Globus pallidus (tissue), 1 donor: Measurements from ENCODE around the gene C8A.

Source experiments
- DNase-seq: peaks from one replicate; pipeline ENCODE4 v3.0.0-alpha.2; 2015; ENCODE audit warnings: low spot score

C8A gene

GRCh38 chr1:56894014-56894413 lies 39.4 kb downstream of the C8A start:
- no peak for DNase-seq

DNA sequence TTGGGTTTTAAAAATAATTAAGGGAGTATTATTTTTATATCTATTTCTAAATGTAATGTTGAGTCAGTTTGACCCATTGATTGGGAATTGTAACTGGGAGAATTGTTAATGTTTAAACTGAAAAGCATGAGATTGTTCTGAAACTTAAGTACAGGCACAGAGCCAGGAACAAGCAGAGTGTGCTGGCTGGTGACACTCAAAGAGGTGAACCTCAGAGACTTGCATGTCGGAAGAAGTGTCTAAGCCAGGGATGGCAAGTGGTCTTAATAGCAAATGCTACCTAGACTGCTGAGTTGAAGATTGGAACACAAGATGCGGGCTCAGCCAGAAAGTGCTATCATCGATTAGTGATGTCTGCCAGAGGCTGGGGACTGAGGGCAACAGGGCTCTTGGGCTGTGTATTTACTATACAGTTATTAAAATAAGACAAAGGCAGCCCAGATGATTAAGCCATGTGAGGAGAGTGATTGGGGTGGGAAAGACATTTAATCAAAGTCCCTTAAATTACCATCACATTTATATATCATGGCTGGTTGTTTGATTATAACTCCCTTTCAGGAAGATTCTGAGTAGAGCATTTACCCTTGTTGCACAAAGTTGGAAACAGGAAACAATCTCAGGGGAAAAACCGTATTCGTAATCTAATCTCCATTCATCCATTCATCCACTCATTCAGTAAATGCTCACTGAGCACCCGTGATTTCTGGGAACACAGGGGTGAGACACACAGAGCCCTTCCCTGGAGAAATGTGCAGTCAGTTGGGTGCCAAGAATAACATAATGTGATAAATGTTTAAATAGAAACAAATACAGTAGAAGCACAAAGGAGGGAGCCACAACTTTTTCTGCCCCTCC lies 42.8 kb downstream of the C8A start:
- no peak for DNase-seq

- no peak for DNase-seq
Observed at GRCh38 chr1:56898005-56898373, 43.4 kb downstream of the C8A start.

- DNase-seq, result no peak
Observed at GRCh38 chr1:56898879-56899278, 44.3 kb downstream of the C8A start.

GRCh38 chr1:56901716-56902115 lies 47.1 kb downstream of the C8A start:
- no peak for DNase-seq

GRCh38 chr1:56903778-56904177 lies 49.2 kb downstream of the C8A start:
- no peak for DNase-seq

DNA sequence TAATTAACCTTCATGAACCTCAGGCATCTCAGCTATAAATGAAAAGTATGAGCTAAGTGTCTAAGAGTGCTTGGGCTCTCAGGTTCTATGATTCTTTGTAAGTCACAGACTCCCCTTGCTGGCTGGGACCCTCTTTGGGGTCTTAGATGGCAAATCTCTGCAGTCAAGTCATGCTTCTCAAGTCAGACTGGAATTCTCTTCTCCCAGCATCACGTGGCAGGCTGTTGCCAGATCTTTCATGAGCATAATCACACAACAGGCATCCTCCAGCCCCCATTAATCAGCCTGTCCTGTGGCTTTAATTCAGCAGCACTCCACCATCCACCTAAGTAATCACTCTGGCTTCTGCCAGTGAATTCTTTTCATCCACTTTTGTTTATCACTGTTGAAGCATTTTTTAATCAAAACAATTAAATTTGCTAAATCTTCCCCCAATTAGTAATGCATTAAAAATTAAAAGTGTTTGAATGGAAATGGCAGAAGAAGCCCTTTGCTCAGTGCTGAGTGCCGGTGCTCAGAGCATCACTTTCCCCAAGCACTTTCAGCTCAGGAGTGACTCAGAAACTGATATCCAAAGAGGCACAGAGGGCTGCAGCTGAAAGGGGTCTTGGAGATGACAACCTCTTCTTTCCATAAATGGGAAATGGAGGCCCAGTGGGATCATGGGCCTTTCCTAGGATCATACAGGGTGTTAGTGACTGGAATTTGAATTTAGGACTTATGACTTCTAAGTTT lies 50.2 kb downstream of the C8A start:
- DNase-seq, result no peak

DNA sequence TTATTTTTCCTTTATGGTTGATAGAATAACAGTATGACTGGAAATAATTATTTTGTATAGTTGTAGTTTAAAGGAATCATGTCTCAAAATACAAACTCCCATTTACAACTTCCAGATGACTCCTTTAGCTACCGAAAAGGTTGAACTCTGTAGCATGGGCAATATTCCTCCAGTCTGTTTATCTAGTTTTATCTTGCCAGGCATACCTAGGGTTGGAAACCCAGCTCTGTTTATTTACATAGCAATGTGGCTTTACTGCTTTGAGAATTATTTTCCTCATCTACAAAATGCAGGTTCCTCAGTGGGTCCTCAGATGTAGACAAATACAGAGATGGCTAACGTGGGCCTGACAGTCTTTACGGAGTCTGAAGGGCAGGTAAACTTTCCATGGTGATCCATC lies 51.1 kb downstream of the C8A start:
- no peak for DNase-seq

GRCh38 chr1:56908619-56909221 lies 54.1 kb downstream of the C8A start:
- no peak for DNase-seq

- DNase-seq, result no peak
Observed at GRCh38 chr1:56910441-56910985, 55.9 kb downstream of the C8A start.

DNA sequence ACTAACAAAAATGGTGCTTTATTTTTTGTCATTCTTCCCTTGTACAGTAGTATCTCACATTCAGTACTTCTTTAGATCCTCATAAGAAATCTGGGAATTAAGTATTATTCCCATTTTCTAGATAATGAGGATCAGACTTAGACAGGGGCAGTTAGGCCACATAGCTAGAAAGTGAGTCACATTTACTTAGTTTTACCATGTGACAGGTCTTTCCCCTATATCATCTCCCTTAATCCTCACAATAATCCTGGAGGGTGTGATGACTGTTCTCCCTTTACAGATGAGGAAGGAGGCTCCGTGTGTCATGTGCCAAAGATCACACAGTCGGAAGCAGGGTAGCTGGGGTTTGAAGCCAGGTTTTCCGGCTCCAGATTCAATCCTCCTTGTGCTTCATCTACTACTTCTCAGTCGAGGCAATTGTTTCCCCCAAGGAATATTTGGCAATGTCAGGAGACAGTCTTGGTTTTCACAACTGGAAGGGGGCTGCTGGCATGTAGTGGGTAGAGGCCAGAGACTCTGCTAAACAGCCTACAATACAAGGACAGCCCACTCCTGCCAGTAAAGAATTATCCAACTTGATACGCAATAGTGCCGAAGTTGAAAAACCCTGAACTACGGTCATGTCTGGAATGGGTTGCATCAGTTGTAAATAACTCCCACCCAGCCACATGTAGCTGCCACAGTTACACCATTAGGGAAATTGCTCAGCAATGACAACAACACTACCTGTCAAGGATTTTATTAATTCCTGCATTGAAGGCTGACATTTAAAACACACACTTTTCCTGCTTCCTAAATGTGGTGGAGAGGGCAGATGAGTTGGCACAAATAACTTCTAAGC lies 56.7 kb downstream of the C8A start:
- no peak for DNase-seq

- no peak for DNase-seq
Observed at GRCh38 chr1:56912325-56912724, 57.7 kb downstream of the C8A start.

GRCh38 chr1:56915960-56916359 lies 61.4 kb downstream of the C8A start:
- no peak for DNase-seq

GRCh38 chr1:56916630-56917029 lies 62.0 kb downstream of the C8A start:
- no peak for DNase-seq

- DNase-seq, result no peak
Observed at GRCh38 chr1:56917356-56917755, 62.8 kb downstream of the C8A start.

- DNase-seq, result no peak
Observed at GRCh38 chr1:56920591-56921001, 66.0 kb downstream of the C8A start.

DNA sequence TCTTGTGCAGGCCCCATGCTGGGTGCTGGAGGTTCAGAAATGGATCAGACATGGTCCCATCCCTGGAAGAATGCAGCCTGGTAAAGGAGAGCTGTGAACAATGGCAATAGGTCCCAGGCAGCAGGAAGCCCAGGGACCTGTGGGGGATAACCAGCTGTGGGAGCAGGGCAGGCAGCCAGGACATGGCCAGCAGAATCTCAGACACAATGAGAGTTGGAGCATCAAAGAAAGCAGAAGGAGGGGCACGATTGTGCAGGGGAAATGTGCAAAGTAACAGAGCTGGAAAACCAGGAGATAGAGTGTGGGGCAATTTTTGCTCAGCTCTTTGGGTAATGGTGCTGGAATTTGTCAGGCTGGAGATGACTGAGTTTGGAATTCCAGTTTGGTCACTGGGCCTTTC lies 66.9 kb downstream of the C8A start:
- no peak for DNase-seq

GRCh38 chr1:56922070-56922469 lies 67.5 kb downstream of the C8A start:
- no peak for DNase-seq

- DNase-seq, result no peak
Observed at GRCh38 chr1:56922507-56922906, 67.9 kb downstream of the C8A start.

- DNase-seq, result no peak
Observed at GRCh38 chr1:56923201-56923600, 68.6 kb downstream of the C8A start.

- DNase-seq, result no peak
Observed at GRCh38 chr1:56924116-56924515, 69.5 kb downstream of the C8A start.

DNA sequence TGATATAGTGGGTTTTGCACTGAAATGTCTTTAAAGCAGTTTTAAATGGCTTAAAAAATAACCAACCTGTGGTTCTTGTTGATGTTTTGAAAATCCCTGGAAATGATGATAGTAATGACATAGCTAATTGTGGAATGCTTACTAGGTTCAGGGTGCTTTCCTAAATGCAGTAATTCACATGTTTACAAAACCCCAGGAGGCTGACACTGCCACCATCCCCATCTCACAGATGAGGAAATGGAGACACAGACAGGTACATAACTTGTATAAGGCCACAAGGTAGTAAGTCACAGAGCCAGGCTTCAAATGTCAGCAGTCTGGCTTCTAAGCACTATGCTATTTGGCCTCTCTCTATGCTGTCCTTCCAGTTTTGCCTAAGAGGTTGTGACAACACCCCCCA lies 70.6 kb downstream of the C8A start:
- DNase-seq, result no peak
